GM12878 (cell line): Measurements from ENCODE around the gene SHB. TPM values are rescaled to one million over a fixed set of nuclear protein-coding genes. Genes with fewer than 3 reads are reported as not detected.

ENCODE experiments used
- ATAC-seq: fragments of 200-7000 bp; cut with Tn5 transposase; 3 replicates; pipeline ENCODE4 v1.9.1; 2020; ENCODE audit warnings: mild to moderate bottlenecking, moderate library complexity
- BruUV-seq: library from RNA; stranded (reverse); fragments of 400-500 nt; replicated peaks from 2 replicates; lab custom pipeline; 2021; lab: Mats Ljungman, UMichigan
- CTCF ChIA-PET: fragments of 300-600 bp; sonication (Branson Sonifier 250); formaldehyde crosslinking; extraction: SDS; loops from one replicate; lab custom pipeline; 2021; ENCODE audit warnings: inconsistent platforms; lab: Yijun Ruan, JAX
- POLR2A ChIA-PET: fragments of 350-600 bp; formaldehyde crosslinking; extraction: SDS; loops from one replicate; lab custom pipeline; 2021; ENCODE audit warnings: inconsistent platforms; lab: Charles Lee
- RAD21 ChIA-PET: fragments of 300-600 bp; sonication (Branson Sonifier 250); formaldehyde crosslinking; loops from one replicate; lab custom pipeline; 2023; ENCODE audit warnings: antibody characterized with exemption; ENCODE audit not compliant: unreplicated experiment; lab: Charles Lee
- SMC1A ChIA-PET: fragments of 300-600 bp; sonication (Branson Sonifier 250); formaldehyde crosslinking; loops from one replicate; lab custom pipeline; 2023; ENCODE audit not compliant: unreplicated experiment, uncharacterized antibody; lab: Charles Lee
- DNase-seq: peaks from one replicate; pipeline ENCODE4 v3.0.0-alpha.2; 2011; ENCODE audit warnings: low read depth, low spot score
- FAIRE-seq: peaks from 3 replicates; lab custom pipeline; 2011; peaks lifted over from hg19 to GRCh38; lab: Jason Lieb, UNC
- H2AFZ ChIP-seq: 2 replicates; pipeline ENCODE4 v1.6.0; 2011; ENCODE audit warnings: low read depth, low read length, control low read depth; ENCODE audit not compliant: control insufficient read depth
- H3K27ac ChIP-seq: 2 replicates; pipeline ENCODE4 v1.5.1; 2011; ENCODE audit warnings: control low read depth; ENCODE audit not compliant: control insufficient read depth, insufficient read depth
- H3K27me3 ChIP-seq, 2 experiments: replicated peaks in 1 of 2; 2 replicates each; pipeline versions ENCODE4 v1.6.0 to v1.6.1; 2011; ENCODE audit warnings: low read length in 1 of 2; ENCODE audit not compliant: control insufficient read depth in 2 of 2, insufficient read depth in 2 of 2
- H3K36me3 ChIP-seq, 2 experiments: 2 replicates each; pipeline ENCODE4 v1.5.1; 2011; ENCODE audit warnings: low read length in 1 of 2; ENCODE audit not compliant: control insufficient read depth in 2 of 2, insufficient read depth in 2 of 2
- H3K4me1 ChIP-seq: 2 replicates; pipeline ENCODE4 v1.6.1; 2011; ENCODE audit warnings: mild to moderate bottlenecking, low read length, moderate library complexity, mixed read lengths; ENCODE audit not compliant: control insufficient read depth, insufficient read depth
- H3K4me2 ChIP-seq: 2 replicates; pipeline ENCODE4 v1.6.0; 2011; ENCODE audit warnings: control low read depth; ENCODE audit not compliant: control insufficient read depth, insufficient read depth
- H3K4me3 ChIP-seq: fragments of 200-600 bp; sonication (generic); 2 replicates; pipeline ENCODE4 v1.5.1; 2016
- H3K79me2 ChIP-seq: 2 replicates; pipeline ENCODE4 v1.6.0; 2011; ENCODE audit warnings: low read length; ENCODE audit not compliant: control insufficient read depth, insufficient read depth
- H3K9ac ChIP-seq: 2 replicates; pipeline ENCODE4 v1.8.0; 2011; ENCODE audit warnings: low read length, control low read depth, mixed read lengths; ENCODE audit not compliant: control insufficient read depth, insufficient read depth
- H3K9me3 ChIP-seq: replicated peaks from 3 replicates; pipeline ENCODE4 v1.5.1; 2011; ENCODE audit warnings: mild to moderate bottlenecking, low read length; ENCODE audit not compliant: control insufficient read depth, insufficient read depth
- H4K20me1 ChIP-seq: 2 replicates; pipeline ENCODE4 v1.6.0; 2011; ENCODE audit not compliant: control insufficient read depth, insufficient read depth
- BHLHE40 ChIP-seq, 2 experiments: fragments of 450-650 bp in 1 of 2; IDR thresholded peaks; 2 replicates each; pipeline ENCODE4 v1.6.1; 2011 to 2017; ENCODE audit warnings: low read depth in 2 of 2, borderline replicate concordance in 1 of 2, improper control_type of control experiment in 1 of 2, low read length in 1 of 2, mild to moderate bottlenecking in 1 of 2
- CREB1 ChIP-seq: IDR thresholded peaks from 2 replicates; pipeline ENCODE4 v1.6.1; 2012; ENCODE audit warnings: low read depth, mild to moderate bottlenecking, inconsistent platforms
- GATAD2B ChIP-seq: fragments of 450-650 bp; conservative IDR thresholded peaks from 2 replicates; pipeline ENCODE4 v1.6.1; 2017; ENCODE audit warnings: low read depth, mild to moderate bottlenecking, moderate library complexity
- HDAC6 ChIP-seq: fragments of 200-600 bp; sonication (generic); IDR thresholded peaks from one replicate; pipeline ENCODE4 v1.8.0; 2017; ENCODE audit warnings: antibody characterized with exemption; ENCODE audit not compliant: unreplicated experiment
- MEF2A ChIP-seq: IDR thresholded peaks from 2 replicates; pipeline ENCODE4 v1.6.1; 2011; ENCODE audit warnings: low read depth, mild to moderate bottlenecking, low read length, moderate library complexity; ENCODE audit not compliant: insufficient read depth
- NR2C1 ChIP-seq: fragments of 450-650 bp; IDR thresholded peaks from 2 replicates; pipeline ENCODE4 v1.6.1; 2017; ENCODE audit warnings: antibody characterized with exemption, mild to moderate bottlenecking, moderate library complexity
- SKIL ChIP-seq: fragments of 450-650 bp; IDR thresholded peaks from 2 replicates; pipeline ENCODE4 v1.6.1; 2017; ENCODE audit warnings: mild to moderate bottlenecking, low read depth, inconsistent platforms; ENCODE audit not compliant: poor library complexity, severe bottlenecking
- ZBED1 ChIP-seq: IDR thresholded peaks from 2 replicates; pipeline ENCODE4 v1.6.1; 2016; ENCODE audit warnings: borderline replicate concordance
- ZNF207 ChIP-seq: fragments of 450-650 bp; IDR thresholded peaks from 2 replicates; pipeline ENCODE4 v1.6.1; 2014; ENCODE audit warnings: antibody characterized with exemption, mild to moderate bottlenecking, borderline replicate concordance
- WGBS: methylation state at CpG from one replicate; pipeline ENCODE4 v1.1.6; 2016; ENCODE audit warnings: low lambda C conversion rate; ENCODE audit not compliant: insufficient replicate concordance, insufficient coverage; ENCODE audit errors: missing lambda C conversion rate; 5-methylcytosine and 5-hydroxymethylcytosine counted together
- in situ Hi-C: fragments of 300-500 bp; cut with MboI; formaldehyde crosslinking; loops from 9 replicates; pipeline ENCODE4 v1.14.3; 2018; ENCODE audit warnings: mixed read lengths
- intact Hi-C: fragments of 100-400 bp; cut with micrococcal nuclease; formaldehyde crosslinking; loops from one replicate; pipeline ENCODE4 v1.14.2; 2022; ENCODE audit not compliant: unreplicated experiment
- polyA plus RNA-seq, 11 experiments: library from polyadenylated mRNA; depleted of rRNA in 4 of 11; unstranded in 6 of 11; stranded (reverse) in 5 of 11; fragments of >200 nt; fragmentation: Nextera tagmentation in 4 of 11; fragmentation: Illumina TruSeq in 1 of 11; extraction: Ambion mirVana in 4 of 11; extraction: Trizol in 1 of 11; gene quantifications; 1 replicate in 1 of 11; 2 replicates in 10 of 11; pipeline versions ENCODE4 v1.2.1 to v1.2.3, GENCODE V29; 2011 to 2016; ENCODE audit warnings: inconsistent platforms in 2 of 11, missing spikeins in 2 of 11, low read depth in 1 of 11
- total RNA-seq, 4 experiments: library from RNA; depleted of rRNA in 3 of 4; stranded (reverse); fragments of >200 nt in 3 of 4; fragmentation: Illumina TruSeq in 1 of 4; extraction: Trizol in 1 of 4; gene quantifications; 2 replicates each; pipeline versions ENCODE4 v1.2.1 to v1.2.3, GENCODE V29; 2013 to 2021
- TF ChIP-seq, protein P1 (sequence below): IDR thresholded peaks from 2 replicates; pipeline ENCODE4 v1.6.1; 2012; ENCODE audit warnings: low read depth, low read length, improper control_type of control experiment
- TF ChIP-seq, protein P2 (sequence below): fragments of 150-350 bp; IDR thresholded peaks from 2 replicates; pipeline ENCODE4 v1.6.1; 2016; ENCODE audit warnings: low read depth, low read length

The SHB gene
- total and polyA plus RNA-seq, 10 of the 15 experiments (the other 5 are each of a cell fraction or from before 2014, with no cell fraction given), result 0.29 to 6.2 (median 1.3) TPM

DNA sequence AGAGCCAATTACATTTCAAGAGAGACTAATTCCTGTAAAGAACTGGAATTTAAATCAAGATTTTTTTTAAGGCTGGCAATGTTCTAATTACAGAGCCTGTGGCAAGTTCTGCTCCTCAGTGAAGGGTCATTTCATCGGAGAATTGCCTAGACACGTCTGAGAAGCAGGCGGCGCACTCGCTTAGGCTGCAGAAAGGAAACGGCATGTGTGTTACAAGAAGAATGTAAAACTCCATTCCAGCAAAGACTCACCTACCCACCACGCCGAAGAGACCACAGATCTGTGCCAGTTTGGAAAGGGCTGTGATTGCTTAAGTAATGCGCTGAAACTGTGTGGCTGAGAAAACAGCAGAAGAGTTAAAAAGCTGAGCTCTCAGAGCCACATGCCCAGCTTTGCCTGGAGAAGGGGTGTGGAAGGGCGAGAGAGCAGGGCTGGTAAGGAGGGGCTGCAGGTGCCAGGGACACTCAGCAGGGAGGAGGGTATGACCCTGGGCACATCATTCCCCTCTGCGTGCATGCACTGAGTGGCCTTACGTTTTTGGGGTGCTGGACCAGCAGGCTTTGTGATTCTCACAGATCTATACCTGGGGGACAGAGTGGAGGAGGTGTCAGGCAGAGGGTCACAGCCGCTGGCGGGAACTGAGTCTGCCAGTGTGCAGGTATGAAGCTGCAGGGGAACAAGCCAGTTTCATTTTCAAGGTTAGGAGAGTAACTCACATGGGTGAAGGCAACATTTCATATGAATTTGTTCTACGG is 147.3 kb downstream of the SHB start:
- H3K36me3 ChIP-seq, result no peaks in the 10 kb centered on the region
- CTCF ChIA-PET, result interaction anchor here (1.3 to 2.1 kb wide), 4 partner anchors 8 to 342 kb away, joined by 3 to 15 read pairs (median 5); partner anchors contain the start of gene SHB
- POLR2A ChIA-PET, result interaction anchor here (0.5 to 0.8 kb wide), 3 partner anchors 12 to 398 kb away, joined by 3 to 4 read pairs (median 3); no protein-coding TSS in a partner anchor
- H2AFZ ChIP-seq, result no peak overlapping the region
- DNase-seq (no peak), ATAC-seq (peak; percentile 33), FAIRE-seq (no peak)
- no peaks in the 10 kb centered on the region for H4K20me1 ChIP-seq
- intact Hi-C loops (no loop called here), in situ Hi-C loops (loop anchor here (25.0 kb wide), 1 partner anchor 766 kb away; no protein-coding TSS in a partner anchor)
- RAD21 ChIA-PET, result interaction anchor here (0.5 to 1.6 kb wide), 5 partner anchors 8 to 167 kb away, joined by 3 to 4 read pairs (median 3); no protein-coding TSS in a partner anchor
- no peaks in the 10 kb centered on the region for H3K27me3 ChIP-seq
- H3K4me2 ChIP-seq, result no peak overlapping the region
- H3K4me3 ChIP-seq, result no peak overlapping the region
- 44% methylated on average over 15 of the region's 15 CpGs for WGBS
- H3K9me3 ChIP-seq, result no peaks in the 10 kb centered on the region
- H3K4me1 ChIP-seq, result no peaks in the 10 kb centered on the region; the same call in 1 of the 2 replicates
- H3K27ac ChIP-seq, result no peak overlapping the region
- BruUV-seq, result no TSS peak
- SMC1A ChIA-PET, result interaction anchor here (0.6 to 2.2 kb wide), 8 partner anchors 8 to 338 kb away, joined by 3 to 10 read pairs (median 4); partner anchors contain the start of gene SHB
- no peak overlapping the region for H3K9ac ChIP-seq
- TF ChIP-seq NR2C1 (no peak), SKIL (no peak), CREB1 (no peak), BHLHE40 (IDR thresholded peaks at IDR 0.05; ENCODE audit: borderline replicate concordance in 1 of 2, low read depth in 2 of 2, low read length in 1 of 2) (no peak), ZBED1 (no peak), MEF2A (no peak), ZNF207 (no peak), GATAD2B (no peak), HDAC6 (no peak)
- TF ChIP-seq, protein P1, sequence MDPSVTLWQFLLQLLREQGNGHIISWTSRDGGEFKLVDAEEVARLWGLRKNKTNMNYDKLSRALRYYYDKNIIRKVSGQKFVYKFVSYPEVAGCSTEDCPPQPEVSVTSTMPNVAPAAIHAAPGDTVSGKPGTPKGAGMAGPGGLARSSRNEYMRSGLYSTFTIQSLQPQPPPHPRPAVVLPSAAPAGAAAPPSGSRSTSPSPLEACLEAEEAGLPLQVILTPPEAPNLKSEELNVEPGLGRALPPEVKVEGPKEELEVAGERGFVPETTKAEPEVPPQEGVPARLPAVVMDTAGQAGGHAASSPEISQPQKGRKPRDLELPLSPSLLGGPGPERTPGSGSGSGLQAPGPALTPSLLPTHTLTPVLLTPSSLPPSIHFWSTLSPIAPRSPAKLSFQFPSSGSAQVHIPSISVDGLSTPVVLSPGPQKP, result no peak
- TF ChIP-seq, protein P2, sequence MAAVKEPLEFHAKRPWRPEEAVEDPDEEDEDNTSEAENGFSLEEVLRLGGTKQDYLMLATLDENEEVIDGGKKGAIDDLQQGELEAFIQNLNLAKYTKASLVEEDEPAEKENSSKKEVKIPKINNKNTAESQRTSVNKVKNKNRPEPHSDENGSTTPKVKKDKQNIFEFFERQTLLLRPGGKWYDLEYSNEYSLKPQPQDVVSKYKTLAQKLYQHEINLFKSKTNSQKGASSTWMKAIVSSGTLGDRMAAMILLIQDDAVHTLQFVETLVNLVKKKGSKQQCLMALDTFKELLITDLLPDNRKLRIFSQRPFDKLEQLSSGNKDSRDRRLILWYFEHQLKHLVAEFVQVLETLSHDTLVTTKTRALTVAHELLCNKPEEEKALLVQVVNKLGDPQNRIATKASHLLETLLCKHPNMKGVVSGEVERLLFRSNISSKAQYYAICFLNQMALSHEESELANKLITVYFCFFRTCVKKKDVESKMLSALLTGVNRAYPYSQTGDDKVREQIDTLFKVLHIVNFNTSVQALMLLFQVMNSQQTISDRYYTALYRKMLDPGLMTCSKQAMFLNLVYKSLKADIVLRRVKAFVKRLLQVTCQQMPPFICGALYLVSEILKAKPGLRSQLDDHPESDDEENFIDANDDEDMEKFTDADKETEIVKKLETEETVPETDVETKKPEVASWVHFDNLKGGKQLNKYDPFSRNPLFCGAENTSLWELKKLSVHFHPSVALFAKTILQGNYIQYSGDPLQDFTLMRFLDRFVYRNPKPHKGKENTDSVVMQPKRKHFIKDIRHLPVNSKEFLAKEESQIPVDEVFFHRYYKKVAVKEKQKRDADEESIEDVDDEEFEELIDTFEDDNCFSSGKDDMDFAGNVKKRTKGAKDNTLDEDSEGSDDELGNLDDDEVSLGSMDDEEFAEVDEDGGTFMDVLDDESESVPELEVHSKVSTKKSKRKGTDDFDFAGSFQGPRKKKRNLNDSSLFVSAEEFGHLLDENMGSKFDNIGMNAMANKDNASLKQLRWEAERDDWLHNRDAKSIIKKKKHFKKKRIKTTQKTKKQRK, result no peak
- no peaks in the 10 kb centered on the region for H3K79me2 ChIP-seq
